Stimulated activated CD4-positive, alpha-beta T cell treated with anti-CD3 and anti-CD28 coated beads, Interleukin-12 subunit alpha, Interleukin-12 subunit beta, amount 100 ng/mL, for 4 hours (primary cell): ENCODE data around the gene SZT2.
A peak's percentile ranks its signal among the peaks of the same experiment; 100 is the strongest.
"Not testable (repeated sequence)": the region's sequence is repeated elsewhere in the genome, so short reads cannot be mapped to it uniquely, and the experiment has no call there.

Source experiments
- DNase-seq: peaks from one replicate; pipeline ENCODE4 v3.0.0-alpha.2; 2020

Gene SZT2

DNA sequence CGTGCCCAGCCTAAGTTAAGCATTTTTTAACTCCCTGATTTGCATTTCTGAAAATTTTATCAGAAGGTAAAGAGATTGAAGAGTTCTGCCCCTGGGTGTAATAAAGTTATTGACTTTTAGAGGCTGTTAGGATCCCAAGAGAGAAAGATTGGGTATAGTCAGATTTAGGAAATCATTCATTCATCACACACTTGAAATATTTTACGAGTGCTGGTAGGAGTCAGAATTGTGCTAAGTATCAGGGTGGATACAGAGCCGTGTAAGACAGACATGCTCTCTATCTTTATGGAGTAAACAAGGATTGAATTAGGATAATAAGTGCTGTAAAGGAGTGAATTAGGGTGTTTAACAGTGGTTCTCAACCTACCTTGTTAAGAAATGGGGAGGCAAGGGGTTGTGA is 3.0 kb downstream of the SZT2 start:
- DNase-seq, result no peak

DNA sequence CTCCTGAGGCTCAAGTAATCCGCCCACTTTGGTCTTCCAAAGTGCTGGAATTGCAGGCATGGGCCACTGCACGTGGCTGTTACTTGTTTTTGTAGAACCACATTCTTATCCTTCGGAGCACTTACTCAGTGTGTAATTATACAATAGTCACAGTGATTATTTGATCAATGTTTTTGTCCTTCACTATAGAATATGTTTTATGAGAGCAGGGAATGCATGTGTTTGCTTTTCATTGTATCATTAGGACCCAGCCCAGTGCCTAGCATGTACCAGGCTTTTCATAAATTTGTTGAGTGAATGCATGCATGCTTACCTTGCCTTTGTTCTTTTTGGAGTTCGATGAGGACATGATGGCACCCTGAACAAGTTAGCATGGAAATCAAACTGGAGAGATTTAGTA is 5.8 kb downstream of the SZT2 start:
- no peak for DNase-seq

DNA sequence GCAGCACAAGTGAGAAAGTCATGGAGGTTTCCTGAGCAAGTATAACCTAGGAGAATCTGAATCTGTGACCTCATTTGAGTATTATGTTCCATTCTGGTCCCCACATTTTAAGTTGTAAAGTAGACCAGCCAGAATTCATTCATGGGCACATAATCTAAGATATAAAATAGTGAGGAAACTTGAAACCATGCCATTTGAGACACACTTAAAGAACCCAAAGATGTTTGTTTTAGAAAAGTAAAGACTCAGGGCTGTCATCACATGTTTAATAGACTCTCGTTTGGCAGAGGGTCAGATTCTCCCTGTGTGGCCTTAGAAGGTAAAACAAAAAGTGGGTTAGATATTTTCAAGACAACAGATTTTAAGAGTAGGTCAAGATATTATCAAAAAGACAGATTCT is 6.4 kb downstream of the SZT2 start:
- no peak for DNase-seq

DNA sequence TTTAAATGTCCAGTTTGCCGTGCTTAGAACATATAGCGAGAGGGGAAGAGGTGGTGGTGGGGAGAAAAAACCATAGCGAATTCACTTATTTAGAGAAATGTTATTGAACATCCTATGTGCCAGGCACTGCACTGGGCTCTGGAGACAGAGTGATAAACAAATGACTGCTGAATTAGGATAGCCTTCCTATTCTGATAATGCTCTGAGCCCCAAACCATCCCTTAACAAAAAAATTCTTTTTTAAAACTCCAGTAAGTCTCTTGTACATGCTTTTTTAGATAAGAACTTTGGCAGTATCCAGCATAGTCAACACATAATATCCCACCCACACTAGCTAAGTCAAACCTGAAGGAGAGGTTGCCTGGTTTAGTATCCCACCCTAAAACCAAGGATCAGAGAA is 8.5 kb downstream of the SZT2 start:
- DNase-seq, result no peak

DNA sequence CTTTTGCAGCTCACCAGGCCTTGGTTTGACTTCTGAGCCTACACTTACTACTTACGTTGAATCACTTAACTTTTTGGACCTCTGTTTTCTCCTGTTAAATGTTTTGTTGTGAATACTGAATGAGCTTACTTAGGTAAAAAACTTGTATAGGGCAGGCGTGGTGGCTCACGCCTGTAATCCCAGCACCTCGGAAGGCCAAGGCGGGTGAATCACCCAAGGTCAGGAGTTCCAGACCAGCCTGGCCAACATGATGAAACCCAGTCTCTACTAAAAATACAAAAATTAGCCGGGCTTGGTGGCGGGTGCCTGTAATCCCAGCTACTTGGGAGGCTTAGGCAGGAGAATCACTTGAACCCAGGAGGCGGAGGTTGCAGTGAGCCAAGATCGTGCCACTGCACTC is 10.7 kb downstream of the SZT2 start:
- DNase-seq, result not testable (repeated sequence)

DNA sequence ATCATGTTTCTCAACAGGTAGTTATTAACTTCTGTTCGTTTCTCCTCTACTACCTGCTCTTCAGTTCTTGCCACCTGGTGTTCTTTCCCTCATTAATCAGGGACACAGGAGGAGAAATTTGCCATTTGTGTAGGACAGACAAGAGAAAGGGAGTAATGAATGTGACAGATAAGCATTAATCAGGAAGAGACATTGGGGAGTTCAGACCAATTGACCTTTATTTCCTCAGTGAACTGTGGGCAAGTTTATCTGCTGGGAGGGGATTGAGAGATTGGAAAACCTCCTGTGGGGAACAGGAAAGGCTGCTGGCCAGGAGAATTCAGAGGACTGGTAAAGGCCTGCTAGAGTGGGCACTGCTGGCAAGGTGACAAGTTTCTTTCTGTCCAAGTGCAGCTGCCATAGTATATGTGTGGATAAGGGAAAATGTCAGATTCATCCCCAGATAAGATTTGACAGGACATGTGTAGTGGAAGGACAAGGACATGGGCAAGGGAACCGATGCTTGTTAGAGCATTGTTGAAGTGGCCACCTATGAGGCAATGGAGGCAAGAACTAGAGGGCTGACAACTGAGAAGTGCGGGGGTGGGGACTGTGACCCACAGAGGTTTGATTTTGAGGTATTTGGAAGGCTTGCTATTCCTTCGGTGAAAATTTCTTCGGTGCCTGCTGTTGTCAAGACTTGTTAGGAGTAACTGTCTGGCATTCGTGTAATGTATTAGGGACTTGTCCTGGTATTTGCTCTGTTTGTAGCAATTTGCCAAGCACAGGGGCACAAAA is 12.6 kb downstream of the SZT2 start:
- DNase-seq, result no peak

DNA sequence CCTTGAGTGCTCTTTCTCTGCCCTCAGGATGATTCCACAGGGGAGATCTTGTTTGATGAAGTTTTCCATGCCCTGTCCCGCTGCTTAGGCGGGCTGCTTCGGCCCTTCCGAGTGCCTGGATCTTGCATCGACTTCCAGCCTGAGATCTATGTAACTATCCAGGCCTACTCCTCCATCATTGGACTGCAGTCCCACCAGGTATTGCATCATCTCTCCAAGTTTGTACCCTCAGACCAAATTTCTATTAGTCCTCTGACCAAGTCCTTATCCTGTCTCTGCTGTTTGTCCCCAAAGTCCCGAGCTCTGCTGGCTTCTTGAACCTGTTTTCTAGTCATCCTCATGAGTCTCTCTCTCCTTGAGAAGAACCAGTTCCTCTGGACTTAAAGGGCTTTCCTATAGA is 14.7 kb downstream of the SZT2 start:
- no peak for DNase-seq

DNA sequence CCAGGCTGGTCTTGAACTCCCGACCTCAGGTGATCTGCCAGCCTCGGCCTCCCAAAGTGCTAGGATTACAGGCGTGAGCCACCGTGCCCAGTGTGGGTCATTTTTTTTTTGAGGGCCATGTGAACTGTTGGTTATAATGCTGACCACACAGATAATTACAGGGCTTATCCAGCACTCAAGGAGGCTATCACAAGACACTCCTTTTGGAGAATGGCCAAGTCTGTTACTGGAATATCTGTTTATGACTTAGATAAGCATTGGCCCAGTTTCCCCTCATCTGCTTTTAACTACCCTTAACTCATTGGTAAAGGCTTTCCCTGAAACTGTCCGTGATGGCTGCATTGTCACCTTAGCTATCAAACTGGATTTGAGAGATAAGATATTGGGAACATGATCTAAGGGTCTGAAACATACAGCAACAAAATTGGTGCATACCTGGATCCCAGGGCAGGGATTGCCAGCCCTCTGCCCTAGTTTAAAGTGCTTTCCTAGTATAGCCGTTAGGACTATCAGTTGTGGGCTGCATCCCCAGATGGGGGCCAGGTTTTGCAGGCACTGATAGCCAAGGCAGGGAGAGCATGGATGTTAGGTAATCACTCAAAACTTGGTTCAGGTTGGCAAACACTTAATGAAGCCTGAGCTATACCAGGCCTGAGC is 15.6 kb downstream of the SZT2 start:
- no peak for DNase-seq

DNA sequence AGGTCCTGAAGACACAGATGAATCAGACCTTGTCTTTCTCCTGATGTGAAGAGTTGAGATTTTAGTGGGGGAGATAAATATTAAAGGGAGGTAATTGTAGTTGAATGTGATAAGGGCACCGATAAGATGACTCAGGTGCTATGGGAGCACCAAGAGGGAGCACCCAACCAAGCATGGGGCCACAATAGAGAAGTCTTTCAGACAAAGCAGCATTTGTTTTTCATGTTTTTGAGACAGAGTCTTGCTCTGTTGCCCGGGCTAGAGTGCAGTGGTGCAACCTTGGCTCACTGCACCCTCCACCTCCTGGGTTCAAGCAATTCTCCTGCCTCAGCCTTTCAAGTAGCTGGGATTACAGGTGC is 16.2 kb downstream of the SZT2 start:
- no peak for DNase-seq

DNA sequence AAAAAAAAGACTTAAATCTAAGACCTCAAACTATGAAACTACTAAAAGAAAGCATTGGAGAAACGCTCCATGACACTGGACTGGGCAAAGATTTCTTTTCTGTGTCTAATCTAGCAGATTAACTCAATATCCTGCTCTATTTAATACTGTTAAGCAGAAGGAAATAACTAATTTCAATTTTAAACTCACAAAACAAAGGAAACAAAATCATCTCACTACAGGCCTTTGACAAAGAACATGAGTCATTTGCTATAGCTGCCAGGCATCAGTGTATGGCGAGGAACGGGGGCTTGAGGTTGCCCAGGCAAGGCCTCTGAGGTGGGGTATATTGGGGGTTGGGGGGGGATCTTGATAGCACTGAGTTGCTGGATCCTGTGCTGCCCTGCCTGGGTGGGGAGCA is 20.9 kb downstream of the SZT2 start:
- no peak for DNase-seq

DNA sequence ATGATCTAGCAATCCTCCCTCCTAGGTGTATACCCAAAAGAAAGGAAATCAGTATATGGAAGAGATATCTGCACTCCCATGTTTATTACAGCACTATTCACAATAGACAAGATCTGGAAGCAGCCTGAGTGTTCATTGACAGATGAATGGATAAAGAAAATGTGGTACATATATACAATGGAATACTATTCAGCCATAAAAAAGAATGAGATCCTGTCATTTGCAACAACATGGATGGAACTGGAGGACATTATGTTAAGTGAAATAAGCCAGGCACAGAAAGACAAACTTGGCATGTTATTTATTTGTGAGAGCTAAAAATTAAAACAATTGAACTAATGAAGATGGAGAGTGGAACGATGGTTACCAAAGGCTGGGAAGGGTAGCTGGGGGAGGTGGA is 23.7 kb downstream of the SZT2 start:
- not testable (repeated sequence) for DNase-seq

DNA sequence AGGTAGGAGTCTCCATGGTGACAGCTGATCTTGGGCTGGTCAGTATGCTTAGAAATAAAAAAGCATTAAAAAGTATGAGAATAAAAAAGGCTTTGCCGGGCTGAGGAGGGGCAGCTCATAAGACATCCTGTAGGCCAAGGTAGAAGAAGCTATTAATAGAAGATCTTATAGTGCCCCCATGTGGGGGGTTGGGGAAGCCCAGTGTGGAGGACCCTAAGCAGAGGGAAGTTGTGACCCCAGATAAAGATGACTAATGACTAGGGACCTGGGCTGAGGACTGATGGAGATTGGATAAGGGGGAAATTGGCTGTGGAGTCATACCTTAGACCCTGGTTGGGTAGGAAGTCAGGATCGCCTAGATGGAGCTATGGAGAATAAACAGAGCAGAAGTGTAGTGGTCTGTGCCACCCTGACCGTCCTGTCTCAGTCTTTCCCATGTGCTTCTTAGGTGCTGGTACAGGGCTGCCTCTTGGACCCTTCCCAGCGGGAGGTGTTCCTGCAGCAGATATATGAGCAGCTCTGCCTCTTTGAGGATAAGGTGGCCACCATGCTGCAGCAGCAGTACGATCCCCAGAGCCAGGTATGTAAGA is 25.0 kb downstream of the SZT2 start:
- DNase-seq, result peak; percentile 49

DNA sequence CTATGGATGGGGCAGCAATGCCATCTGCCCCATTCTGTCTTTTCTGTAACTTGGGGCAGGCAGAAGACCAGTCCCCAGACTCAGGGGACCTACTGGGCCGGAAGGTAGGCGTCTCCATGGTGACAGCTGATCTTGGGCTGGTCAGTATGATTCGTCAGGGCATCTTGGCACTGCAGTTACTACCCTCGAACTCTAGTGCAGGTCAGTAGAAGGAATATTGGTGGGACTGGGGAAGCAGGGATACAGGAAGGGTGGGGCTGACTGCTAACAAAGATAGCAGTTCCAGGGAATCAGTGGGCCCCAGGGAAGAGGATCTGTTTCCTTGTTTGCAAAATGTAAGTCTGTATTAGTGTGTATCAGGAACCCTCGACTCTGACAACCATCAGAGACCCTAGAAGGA is 26.2 kb downstream of the SZT2 start:
- DNase-seq, result no peak

DNA sequence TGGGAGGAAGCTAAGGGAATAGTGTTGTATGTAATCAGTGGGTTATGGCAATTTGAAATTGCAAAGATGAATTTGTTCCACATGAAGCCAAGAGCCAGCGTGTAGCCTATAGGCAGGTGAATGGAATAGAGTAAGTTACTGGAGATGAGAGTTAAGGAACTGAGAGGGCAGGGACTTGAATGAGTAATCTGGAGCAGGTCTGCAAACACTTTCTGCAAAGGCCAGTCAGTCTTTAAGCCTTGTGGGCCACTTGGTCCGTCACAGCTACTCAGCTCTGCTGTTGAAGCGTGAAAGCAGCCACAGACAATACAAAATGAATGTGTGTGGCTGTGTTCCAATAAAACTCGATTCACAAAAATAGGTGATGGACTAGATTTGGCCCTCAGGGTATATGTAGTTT is 29.2 kb downstream of the SZT2 start:
- DNase-seq, result no peak

DNA sequence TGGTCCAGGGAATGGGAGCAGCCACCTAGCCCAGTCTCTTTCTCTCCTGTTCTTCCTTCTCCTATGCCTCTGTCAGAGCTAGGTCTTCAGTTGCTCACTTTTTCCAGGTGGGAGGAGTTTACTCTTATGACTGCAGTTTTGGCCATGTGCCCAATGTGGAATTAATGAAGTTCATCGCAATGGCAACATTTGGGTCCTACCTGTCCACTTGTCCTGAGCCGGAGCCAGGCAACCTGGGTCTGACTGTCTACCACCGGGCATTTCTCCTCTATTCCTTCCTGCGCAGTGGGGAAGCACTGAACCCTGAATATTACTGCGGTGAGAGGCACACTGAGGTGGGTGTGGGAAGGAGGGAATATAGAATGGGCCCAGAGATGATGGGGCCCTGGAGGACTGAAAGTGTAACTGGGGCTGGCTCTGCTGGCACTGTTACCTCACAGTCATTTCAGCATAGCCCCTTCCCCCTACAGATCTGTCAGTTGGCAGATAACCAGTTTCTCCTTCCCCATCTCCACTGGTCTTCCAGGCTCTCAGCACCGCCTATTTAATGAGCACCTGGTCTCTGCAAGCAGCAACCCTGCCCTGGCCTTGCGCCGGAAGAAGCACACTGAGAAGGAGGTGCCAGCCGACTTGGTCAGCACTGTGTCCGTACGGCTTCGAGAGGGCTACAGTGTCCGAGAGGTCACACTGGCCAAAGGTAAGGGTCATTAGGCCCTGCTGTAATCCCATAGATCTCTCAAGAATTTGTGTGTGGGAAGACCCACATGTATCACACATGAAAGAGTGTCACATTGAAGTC is 30.1 kb downstream of the SZT2 start:
- no peak for DNase-seq

DNA sequence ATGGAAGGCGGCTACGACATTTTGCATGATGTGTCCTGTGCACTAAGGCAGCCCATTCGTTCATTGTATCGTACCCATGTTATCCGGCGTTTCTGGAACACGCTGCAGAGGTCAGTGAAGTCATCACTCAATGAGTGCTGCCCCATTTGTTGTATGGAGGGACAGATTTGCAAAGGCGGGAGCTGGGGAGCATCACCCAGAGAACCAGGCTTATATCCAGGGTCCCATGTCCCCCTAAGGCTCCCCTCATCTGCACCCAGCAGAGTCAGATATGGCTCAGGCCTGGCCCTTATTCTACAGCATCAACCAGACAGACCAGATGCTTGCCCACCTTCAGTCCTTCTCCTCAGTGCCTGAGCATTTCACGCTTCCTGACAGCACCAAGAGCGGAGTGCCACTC is 31.2 kb downstream of the SZT2 start:
- DNase-seq, result no peak

DNA sequence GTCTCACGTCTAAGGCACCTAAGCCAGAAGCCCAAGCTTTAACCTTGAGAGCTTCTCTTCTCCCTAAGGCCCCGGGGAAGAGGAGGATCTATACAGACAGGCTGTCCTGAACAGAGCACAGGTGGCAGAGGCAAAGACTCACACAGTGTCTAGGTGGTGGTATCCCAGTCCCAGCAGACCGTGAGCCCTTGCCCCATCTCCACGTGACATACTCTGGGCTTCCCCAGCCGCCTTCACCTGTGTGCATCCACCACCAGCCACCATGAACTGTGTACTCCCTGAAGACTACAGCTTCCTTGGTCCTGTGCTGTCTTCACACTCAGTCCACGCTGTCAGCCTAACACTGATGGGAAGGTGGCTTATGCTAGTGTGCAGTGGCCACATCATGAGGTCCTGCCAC is 31.7 kb downstream of the SZT2 start:
- no peak for DNase-seq

DNA sequence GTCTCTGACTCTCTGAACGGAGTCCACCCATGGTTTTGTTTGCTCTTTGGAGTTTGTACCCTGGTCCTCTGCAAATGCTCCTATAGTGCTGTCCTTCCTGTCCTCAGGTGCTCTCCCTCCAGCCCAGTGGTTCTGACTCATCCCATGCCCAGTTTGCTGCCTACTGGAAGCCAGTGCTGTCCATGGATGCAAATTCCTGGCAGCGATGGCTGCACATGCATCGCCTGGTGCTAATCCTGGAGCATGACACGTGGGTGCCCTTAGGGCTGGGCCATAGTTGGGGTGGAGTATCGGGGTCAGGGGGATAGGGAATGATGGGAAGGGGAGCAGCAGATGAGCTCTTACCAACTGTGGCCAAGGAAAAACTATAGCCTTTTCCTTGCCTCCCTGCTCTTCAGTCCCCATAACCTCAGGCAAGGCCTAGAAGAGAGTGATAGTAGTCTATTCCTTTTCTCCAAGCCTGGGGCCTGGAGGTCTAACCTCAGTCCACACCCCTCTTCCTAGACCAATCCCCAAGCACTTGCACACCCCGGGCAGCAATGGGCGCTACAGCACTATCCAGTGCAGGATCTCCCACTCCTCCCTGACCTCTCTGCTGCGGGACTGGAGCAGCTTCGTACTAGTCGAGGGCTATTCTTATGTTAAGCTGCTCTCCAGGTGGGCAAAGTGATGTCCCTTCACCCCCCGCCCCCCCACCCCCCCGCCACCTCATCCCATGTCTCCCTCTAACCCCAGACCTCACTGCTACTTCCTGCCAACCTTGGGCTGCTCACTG is 32.5 kb downstream of the SZT2 start:
- no peak for DNase-seq

DNA sequence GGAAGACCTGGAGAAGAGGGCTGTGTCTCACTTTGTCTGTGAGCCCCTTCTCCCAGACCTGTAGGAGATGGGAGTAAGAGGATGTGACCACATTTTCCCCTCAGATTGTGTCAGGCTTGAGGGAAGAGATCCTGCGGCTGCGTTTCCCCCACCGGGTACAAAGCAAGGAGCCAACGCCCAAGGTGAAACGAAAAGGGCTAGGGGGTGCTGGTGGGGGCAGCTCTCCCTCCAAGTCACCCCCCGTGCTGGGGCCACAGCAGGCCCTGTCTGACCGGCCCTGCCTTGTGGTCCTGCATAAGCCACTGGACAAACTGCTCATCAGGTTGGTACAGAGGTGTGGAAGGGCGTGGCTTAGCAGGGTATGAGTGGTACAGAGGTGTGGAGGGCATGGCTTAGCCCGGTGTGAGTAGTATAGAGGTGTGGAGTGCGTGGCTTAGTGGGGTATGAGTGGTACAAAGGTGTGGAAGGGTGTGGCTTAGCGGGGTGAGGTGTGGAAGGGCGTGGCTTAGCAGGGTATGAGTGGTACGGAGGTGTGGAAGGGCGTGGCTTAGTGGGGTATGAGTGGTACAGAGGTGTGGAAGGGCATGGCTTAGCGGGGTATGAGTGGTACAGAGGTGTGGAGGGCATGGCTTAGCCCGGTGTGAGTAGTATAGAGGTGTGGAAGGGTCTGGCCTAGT is 33.4 kb downstream of the SZT2 start:
- no peak for DNase-seq

DNA sequence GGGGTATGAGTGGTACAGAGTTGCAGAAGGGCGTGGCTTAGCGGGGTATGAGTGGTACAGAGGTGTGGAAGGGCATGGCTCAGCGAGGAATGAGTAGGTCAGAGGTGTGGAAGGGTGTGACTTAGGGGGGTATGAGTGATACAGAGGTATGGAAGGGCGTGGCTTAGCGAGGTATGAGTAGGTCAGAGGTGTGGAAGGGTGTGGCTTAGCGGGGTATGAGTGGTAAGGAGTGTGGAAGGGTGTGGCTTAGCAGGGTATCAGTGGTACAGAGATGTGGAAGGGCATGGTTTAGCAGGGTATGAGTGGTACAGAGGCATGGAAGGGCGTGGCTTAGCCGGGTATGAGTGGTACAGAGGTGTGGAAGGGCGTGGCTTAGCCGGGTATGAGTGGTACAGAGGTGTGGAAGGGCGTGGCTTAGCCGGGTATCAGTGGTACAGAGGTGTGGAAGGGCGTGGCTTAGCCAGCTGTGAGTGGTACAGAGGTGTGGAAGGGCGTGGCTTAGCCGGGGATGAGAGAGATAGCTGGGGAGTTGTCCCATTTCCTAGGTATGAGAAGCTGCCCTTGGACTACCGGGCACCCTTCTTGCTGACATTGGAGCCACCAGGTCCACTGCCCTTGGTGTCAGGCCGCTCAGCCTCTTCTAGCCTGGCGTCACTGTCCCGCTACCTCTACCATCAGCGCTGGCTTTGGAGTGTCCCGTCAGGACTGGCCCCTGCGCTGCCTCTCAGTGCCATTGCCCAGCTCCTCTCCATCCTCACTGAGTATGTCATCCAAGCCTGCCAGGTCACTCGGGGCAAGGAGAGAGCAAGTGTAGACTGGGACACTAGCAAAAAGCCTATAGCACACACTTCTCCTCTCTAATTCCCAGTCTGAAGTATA is 34.2 kb downstream of the SZT2 start:
- no peak for DNase-seq

DNA sequence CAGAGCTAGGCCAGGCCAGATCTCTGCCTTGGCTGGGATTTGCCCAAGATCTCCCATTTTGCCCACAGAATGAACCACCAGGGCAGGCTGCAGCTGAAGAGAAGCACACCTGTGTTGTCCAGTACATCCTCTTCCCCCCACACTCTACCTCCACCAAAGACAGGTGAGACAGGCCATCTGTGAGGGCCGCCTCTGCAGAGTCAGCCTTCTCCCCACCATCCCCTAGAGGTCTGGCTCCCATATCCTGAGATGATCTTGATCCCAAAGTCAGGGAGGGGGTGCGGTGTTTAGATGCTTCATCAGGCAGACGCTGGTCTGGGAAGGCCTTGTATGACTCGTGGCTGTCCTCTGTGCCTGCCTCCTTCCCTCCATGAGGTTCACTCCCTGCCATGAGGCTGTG is 35.3 kb downstream of the SZT2 start:
- no peak for DNase-seq
